Gastroesophageal sphincter (tissue), 4 donors: ENCODE measurements around the gene LURAP1L. TPM values are rescaled to one million over a fixed set of nuclear protein-coding genes. Genes with fewer than 3 reads are reported as not detected.
"Not testable (repeated sequence)": the region's sequence is repeated elsewhere in the genome, so short reads cannot be mapped to it uniquely, and the experiment has no call there.

Source experiments
- ATAC-seq: fragments of 150-250 bp; one replicate; pipeline ENCODE4 v1.9.1; 2016; ENCODE audit warnings: mild to moderate bottlenecking, moderate library complexity
- H3K27ac ChIP-seq, 4 donors: fragments of 200-600 bp; sonication (generic) in 3 of 4; 1 replicate in 3 of 4; 2 replicates in 1 of 4; pipeline ENCODE4 v1.5.1; 2016 to 2019
- H3K27me3 ChIP-seq: fragments of 200-600 bp; sonication (generic); one replicate; pipeline ENCODE4 v1.5.1; 2019
- H3K36me3 ChIP-seq, 2 donors: fragments of 200-600 bp; sonication (generic); one replicate each; pipeline ENCODE4 v1.5.1; 2019; ENCODE audit warnings: control low read depth in 1 of 2
- H3K4me1 ChIP-seq, 3 donors: fragments of 200-600 bp; sonication (generic); 1 replicate in 2 of 3; 2 replicates in 1 of 3; pipeline ENCODE4 v1.5.1; 2016 to 2019; ENCODE audit warnings: control low read depth in 2 of 3
- H3K4me3 ChIP-seq, 2 donors: fragments of 200-600 bp; sonication (generic); one replicate each; pipeline ENCODE4 v1.5.1; 2019; ENCODE audit warnings: mild to moderate bottlenecking in 1 of 2, moderate library complexity in 1 of 2
- H3K9me3 ChIP-seq, 3 donors: fragments of 200-600 bp; sonication (generic); one replicate each; pipeline ENCODE4 v1.5.1; 2017 to 2019; ENCODE audit warnings: control low read depth in 2 of 3
- EP300 ChIP-seq: sonication (generic); formaldehyde crosslinking; IDR thresholded peaks from one replicate; pipeline ENCODE4 v1.6.1; 2017; ENCODE audit warnings: antibody characterized with exemption, mild to moderate bottlenecking
- POLR2A ChIP-seq, 2 donors: fragments of 450-650 bp; IDR thresholded peaks; one replicate each; pipeline ENCODE4 v1.6.1; 2017; ENCODE audit warnings: antibody characterized with exemption in 2 of 2, mild to moderate bottlenecking in 2 of 2, moderate library complexity in 1 of 2
- POLR2AphosphoS5 ChIP-seq: sonication (generic); formaldehyde crosslinking; IDR thresholded peaks from one replicate; pipeline ENCODE4 v1.6.1; 2017; ENCODE audit warnings: antibody characterized with exemption
- WGBS, 2 donors: methylation state at CpG; one replicate each; pipeline ENCODE4 v1.1.5; 2018; ENCODE audit warnings: low coverage in 1 of 2; 5-methylcytosine and 5-hydroxymethylcytosine counted together
- small RNA-seq, 4 donors: library from RNA; depleted of rRNA; stranded (forward); fragments of <200 nt; gene quantifications; one replicate each; pipeline ENCODE3, GENCODE V24; 2016
- total RNA-seq, 4 donors: library from RNA; depleted of rRNA; stranded (reverse); fragments of >200 nt; gene quantifications; one replicate each; pipeline ENCODE4 v1.1.0, GENCODE V29; 2016
- TF ChIP-seq, protein P1 (sequence below), 4 experiments: fragments of 200-600 bp in 2 of 4; fragments of 450-650 bp in 2 of 4; sonication (generic) in 1 of 4; IDR thresholded peaks; one replicate each; pipeline ENCODE4 v1.5.1; 2017 to 2019; ENCODE audit warnings: antibody characterized with exemption in 4 of 4, mild to moderate bottlenecking in 2 of 4, moderate library complexity in 2 of 4

Gene LURAP1L
- total RNA-seq, 4 donors from 2014 or later = 13.7 to 29.6 (median 22.7) TPM

DNA sequence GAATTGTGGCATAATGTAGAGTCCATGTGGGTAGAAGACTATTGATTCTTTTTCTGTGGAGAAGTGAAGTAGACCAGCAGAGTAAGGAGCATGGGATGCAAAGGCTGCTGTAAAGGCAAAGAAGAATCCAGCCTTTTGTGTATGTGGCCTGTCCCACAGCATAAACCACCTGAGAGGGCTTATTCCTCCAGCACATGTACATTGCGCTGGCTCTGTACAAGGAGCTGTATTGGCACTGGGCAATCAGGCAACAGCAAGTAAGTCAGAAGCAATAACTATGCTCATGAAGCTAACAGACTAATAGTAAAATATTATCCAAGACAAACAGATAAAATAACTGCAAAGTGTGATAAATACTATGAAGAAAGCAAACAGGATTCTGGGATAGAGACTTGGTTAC lies 86.2 kb downstream of the LURAP1L start:
- no peak for ATAC-seq
- Histone ChIP-seq H3K27ac (no peak overlapping the region), H3K4me3 (no peak overlapping the region), H3K9me3 (no peaks in the 10 kb centered on the region), H3K27me3 (no peaks in the 10 kb centered on the region), H3K4me1 (peaks cover 0 to 13% (median 0%) of the 10 kb centered on the region in 3 donors), H3K36me3 (no peaks in the 10 kb centered on the region)
- 90 to 100% methylated on average over 1 of the region's 1 CpG for WGBS, 2 donors
- TF ChIP-seq, protein P1, sequence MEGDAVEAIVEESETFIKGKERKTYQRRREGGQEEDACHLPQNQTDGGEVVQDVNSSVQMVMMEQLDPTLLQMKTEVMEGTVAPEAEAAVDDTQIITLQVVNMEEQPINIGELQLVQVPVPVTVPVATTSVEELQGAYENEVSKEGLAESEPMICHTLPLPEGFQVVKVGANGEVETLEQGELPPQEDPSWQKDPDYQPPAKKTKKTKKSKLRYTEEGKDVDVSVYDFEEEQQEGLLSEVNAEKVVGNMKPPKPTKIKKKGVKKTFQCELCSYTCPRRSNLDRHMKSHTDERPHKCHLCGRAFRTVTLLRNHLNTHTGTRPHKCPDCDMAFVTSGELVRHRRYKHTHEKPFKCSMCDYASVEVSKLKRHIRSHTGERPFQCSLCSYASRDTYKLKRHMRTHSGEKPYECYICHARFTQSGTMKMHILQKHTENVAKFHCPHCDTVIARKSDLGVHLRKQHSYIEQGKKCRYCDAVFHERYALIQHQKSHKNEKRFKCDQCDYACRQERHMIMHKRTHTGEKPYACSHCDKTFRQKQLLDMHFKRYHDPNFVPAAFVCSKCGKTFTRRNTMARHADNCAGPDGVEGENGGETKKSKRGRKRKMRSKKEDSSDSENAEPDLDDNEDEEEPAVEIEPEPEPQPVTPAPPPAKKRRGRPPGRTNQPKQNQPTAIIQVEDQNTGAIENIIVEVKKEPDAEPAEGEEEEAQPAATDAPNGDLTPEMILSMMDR (IDR thresholded peaks at IDR 0.05) = no peak
- TF ChIP-seq POLR2A (IDR thresholded peaks at IDR 0.05) = no peak

- no peaks in the 10 kb centered on the region for H3K27me3 ChIP-seq
- H3K4me3 ChIP-seq = no peak overlapping the region
- no peaks in the 10 kb centered on the region for H3K36me3 ChIP-seq
- WGBS, 2 donors = 47 to 52% methylated on average over 3 of the region's 3 CpGs
- no peak for ATAC-seq
- no peak overlapping the region for H3K27ac ChIP-seq
- TF ChIP-seq, protein P1 (IDR thresholded peaks at IDR 0.05) = no peak
- TF ChIP-seq POLR2AphosphoS5 (no peak), EP300 (no peak), POLR2A (IDR thresholded peaks at IDR 0.05) (no peak)
- no peaks in the 10 kb centered on the region for H3K9me3 ChIP-seq
- H3K4me1 ChIP-seq = peaks cover 0 to 13% (median 0%) of the 10 kb centered on the region in 3 donors
These were observed 88.0 kb downstream of the LURAP1L start for GRCh38 chr9:12862611-12863410.

GRCh38 chr9:12863618-12864017 lies 88.8 kb downstream of the LURAP1L start:
- ATAC-seq = no peak
- 58 to 100% methylated on average over 1 of the region's 1 CpG for WGBS, 2 donors
- Histone ChIP-seq H3K27me3 (no peaks in the 10 kb centered on the region), H3K27ac (no peak overlapping the region), H3K9me3 (no peaks in the 10 kb centered on the region), H3K36me3 (no peaks in the 10 kb centered on the region), H3K4me1 (peaks cover 0 to 13% (median 0%) of the 10 kb centered on the region in 3 donors), H3K4me3 (no peak overlapping the region)
- TF ChIP-seq, protein P1 (IDR thresholded peaks at IDR 0.05) = no peak
- TF ChIP-seq POLR2A (IDR thresholded peaks at IDR 0.05) = no peak
- TF ChIP-seq EP300 = no peak
- TF ChIP-seq POLR2AphosphoS5 = no peak

DNA sequence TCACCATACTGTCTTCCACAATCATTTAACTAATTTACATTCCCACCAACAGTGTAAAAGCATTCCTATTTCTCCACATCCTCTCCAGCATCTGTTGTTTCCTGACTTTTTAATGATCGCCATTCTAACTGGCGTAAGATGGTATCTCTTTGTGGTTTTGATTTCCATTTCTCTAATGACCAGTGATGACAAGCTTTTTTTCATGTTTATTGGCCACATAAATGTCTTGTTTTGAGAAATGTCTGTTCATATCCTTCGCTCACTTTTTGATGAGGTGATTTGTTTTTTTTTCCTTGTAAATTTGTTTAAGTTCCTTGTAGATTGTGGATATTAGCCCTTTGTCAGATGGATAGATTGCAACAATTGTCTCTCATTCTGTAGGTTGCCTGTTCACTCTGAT lies 90.6 kb downstream of the LURAP1L start:
- not testable (repeated sequence) for H3K27ac ChIP-seq, H3K4me3 ChIP-seq, ATAC-seq, H3K27me3 ChIP-seq, H3K9me3 ChIP-seq, H3K36me3 ChIP-seq
- H3K4me1 ChIP-seq = peaks cover 0 to 13% (median 0%) of the 10 kb centered on the region in 3 donors
- WGBS, 2 donors = 98 to 100% methylated on average over 3 of the region's 3 CpGs

Small RNA genes within 50 kb of the gene (small RNA-seq; reads per million reads assigned to genes)
- gene RN7SL849P = 0 reads per million in 4 donors

Other genes with a start within 250 kb of the LURAP1L start
- 1 to 10 TPM in 1 of 4 donors, under 1 TPM in 1, not detected in 2; 0.81 to 2.2 TPM for gene TYRP1, start 81.6 kb upstream of the LURAP1L start, total RNA-seq